Vagina (tissue), 2 donors: ENCODE data around the gene ANKRD36B. TPM values are rescaled to one million over a fixed set of nuclear protein-coding genes. Genes with fewer than 3 reads are reported as not detected.
"Not testable (repeated sequence)": the region's sequence is repeated elsewhere in the genome, so short reads cannot be mapped to it uniquely, and the experiment has no call there.

Experiments
- DNase-seq, 2 donors: peaks; one replicate each; pipeline ENCODE4 v3.0.0-alpha.2; 2017; ENCODE audit errors: extremely low spot score in 2 of 2
- H3K27ac ChIP-seq: fragments of 200-600 bp; sonication (generic); one replicate; pipeline ENCODE4 v1.5.1; 2019
- H3K27me3 ChIP-seq: fragments of 200-600 bp; sonication (generic); one replicate; pipeline ENCODE4 v1.5.1; 2019
- H3K36me3 ChIP-seq, 2 donors: fragments of 200-600 bp; sonication (generic); one replicate each; pipeline ENCODE4 v1.5.1; 2017 to 2019
- H3K4me1 ChIP-seq: fragments of 200-600 bp; sonication (generic); one replicate; pipeline ENCODE4 v1.5.1; 2019
- H3K4me3 ChIP-seq, 2 donors: fragments of 200-600 bp; sonication (generic); 1 replicate in 1 of 2; 2 replicates in 1 of 2; pipeline ENCODE4 v1.5.1; 2016 to 2019
- H3K9me3 ChIP-seq: fragments of 200-600 bp; sonication (generic); one replicate; pipeline ENCODE4 v1.5.1; 2019
- POLR2A ChIP-seq, 2 donors: fragments of 450-650 bp; IDR thresholded peaks; one replicate each; pipeline ENCODE4 v1.6.1; 2017; ENCODE audit warnings: antibody characterized with exemption in 2 of 2, mild to moderate bottlenecking in 2 of 2, moderate library complexity in 2 of 2
- POLR2AphosphoS5 ChIP-seq, 2 donors: sonication (generic); formaldehyde crosslinking; IDR thresholded peaks; one replicate each; pipeline ENCODE4 v1.9.0; 2017; ENCODE audit warnings: antibody characterized with exemption in 2 of 2, mild to moderate bottlenecking in 2 of 2, low read depth in 1 of 2; ENCODE audit not compliant: insufficient read depth in 1 of 2
- intact Hi-C: fragments of 100-400 bp; cut with DNase I; formaldehyde crosslinking; loops from one replicate; pipeline ENCODE4 v1.15.1; 2023
- total RNA-seq: library from RNA; depleted of rRNA; stranded (reverse); fragments of >200 nt; gene quantifications from one replicate; pipeline ENCODE4 v1.2.3, GENCODE V29; 2016
- TF ChIP-seq, protein P1 (sequence below), 3 experiments: fragments of 450-650 bp in 2 of 3; fragments of 200-600 bp in 1 of 3; sonication (generic) in 1 of 3; IDR thresholded peaks; one replicate each; pipeline ENCODE4 v1.5.1; 2017 to 2019; ENCODE audit warnings: antibody characterized with exemption in 3 of 3, mild to moderate bottlenecking in 2 of 3, moderate library complexity in 2 of 3

Gene ANKRD36B
- total RNA-seq, result 53.0 TPM

DNA sequence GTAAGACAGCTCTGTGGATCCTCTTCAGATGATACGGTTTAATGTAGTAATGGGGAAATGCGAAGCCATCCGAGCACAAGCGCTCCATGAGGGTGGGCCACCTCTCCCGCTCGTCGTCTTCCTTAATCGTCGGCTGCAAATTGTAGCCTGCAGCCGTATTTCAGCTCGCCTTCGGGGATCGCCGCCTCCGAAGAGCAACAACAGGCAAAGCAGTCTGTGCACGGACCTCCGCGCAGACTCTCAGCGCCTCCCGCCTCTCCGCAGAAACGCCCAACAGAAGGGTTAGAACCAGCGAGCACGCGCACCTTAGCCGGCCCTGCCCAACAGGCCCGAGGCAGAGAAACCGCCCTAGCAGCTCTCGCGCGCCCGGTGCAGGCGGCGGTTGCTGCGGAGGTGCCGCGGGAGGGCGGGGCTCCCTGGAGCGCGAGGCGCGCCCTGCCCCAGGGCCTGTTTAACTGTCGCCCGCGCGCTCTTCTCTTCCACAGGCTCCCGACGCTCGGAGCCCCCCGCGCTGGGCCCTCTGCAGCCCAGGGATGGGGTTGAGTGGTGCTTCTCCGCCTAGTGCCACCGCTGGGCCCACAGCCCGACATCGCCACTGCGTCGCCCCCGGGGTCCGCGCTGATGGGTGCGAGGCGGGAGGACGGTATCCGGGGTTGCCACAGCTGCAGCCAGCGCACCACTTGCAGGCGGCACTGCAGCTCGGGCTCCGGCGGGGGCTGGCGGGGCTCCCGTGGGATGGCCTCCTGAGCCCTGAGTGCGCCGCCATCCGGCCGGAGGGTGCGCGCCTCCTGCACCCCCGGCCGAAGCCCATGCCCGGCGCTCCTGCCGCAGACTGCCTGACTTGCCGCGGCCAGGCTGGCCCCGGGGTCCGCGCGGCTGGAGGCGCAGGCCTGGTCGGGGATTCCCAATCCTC lies at the start of gene ANKRD36B:
Gene ANKRD36B (minus strand): TSS at position 280 of the 913 bp plus-strand sequence. CDS start 192 bp downstream, at position 88.
- intact Hi-C loops, result loop anchor here (5.0 kb wide), 1 partner anchor 107 kb away; no protein-coding TSS in a partner anchor

GRCh38 chr2:97626049-97626430 lies 36.4 kb upstream of the ANKRD36B start:
- intact Hi-C loops, H3K4me3 ChIP-seq, H3K4me1 ChIP-seq, H3K36me3 ChIP-seq, H3K27me3 ChIP-seq, DNase-seq, H3K9me3 ChIP-seq, H3K27ac ChIP-seq: not testable (repeated sequence)

More for the DNA sequence above, at the start of gene ANKRD36B:
- not testable (repeated sequence) for H3K36me3 ChIP-seq, H3K27me3 ChIP-seq, H3K9me3 ChIP-seq, H3K4me1 ChIP-seq
- H3K27ac ChIP-seq, result peak within 1 kb of the TSS; percentile 95
- peak within 1 kb of the TSS; percentile 60 to 78 for H3K4me3 ChIP-seq
- TF ChIP-seq POLR2AphosphoS5 (IDR thresholded peaks at IDR 0.05; ENCODE audit: insufficient read depth in 1 of 2, low read depth in 1 of 2) (peak in 1 of 2 donors; percentile 59), POLR2A (IDR thresholded peaks at IDR 0.05) (peak in 1 of 2 donors; percentile 28)
- peak in 1 of 2 donors; percentile 85 for DNase-seq

- H3K4me1 ChIP-seq, H3K4me3 ChIP-seq, H3K27ac ChIP-seq, H3K9me3 ChIP-seq, H3K36me3 ChIP-seq, DNase-seq, H3K27me3 ChIP-seq, intact Hi-C loops: not testable (repeated sequence)
These were observed 35.8 kb upstream of the ANKRD36B start for GRCh38 chr2:97625354-97626048.

GRCh38 chr2:97622976-97623375 lies 33.3 kb upstream of the ANKRD36B start:
- H3K9me3 ChIP-seq, H3K27ac ChIP-seq, H3K36me3 ChIP-seq, intact Hi-C loops, H3K4me3 ChIP-seq, DNase-seq, H3K27me3 ChIP-seq, H3K4me1 ChIP-seq: not testable (repeated sequence)

GRCh38 chr2:97620492-97620891 lies 30.8 kb upstream of the ANKRD36B start:
- H3K27me3 ChIP-seq, H3K4me1 ChIP-seq, H3K4me3 ChIP-seq, H3K36me3 ChIP-seq, intact Hi-C loops, H3K9me3 ChIP-seq, H3K27ac ChIP-seq, DNase-seq: not testable (repeated sequence)

GRCh38 chr2:97618939-97619827 lies 29.5 kb upstream of the ANKRD36B start:
- H3K4me1 ChIP-seq, intact Hi-C loops, DNase-seq, H3K36me3 ChIP-seq, H3K4me3 ChIP-seq, H3K9me3 ChIP-seq, H3K27ac ChIP-seq, H3K27me3 ChIP-seq: not testable (repeated sequence)

GRCh38 chr2:97617911-97618310 lies 28.2 kb upstream of the ANKRD36B start:
- no peaks in the 10 kb centered on the region for H3K4me1 ChIP-seq
- intact Hi-C loops, result no loop called here
- no peaks in the 10 kb centered on the region for H3K27me3 ChIP-seq
- H3K4me3 ChIP-seq, result no peak overlapping the region
- DNase-seq, result no peak
- H3K36me3 ChIP-seq, result no peaks in the 10 kb centered on the region
- no peak overlapping the region for H3K27ac ChIP-seq
- H3K9me3 ChIP-seq, result no peaks in the 10 kb centered on the region
- TF ChIP-seq POLR2A (IDR thresholded peaks at IDR 0.05) (no peak), POLR2AphosphoS5 (IDR thresholded peaks at IDR 0.05; ENCODE audit: insufficient read depth in 1 of 2, low read depth in 1 of 2) (no peak)
- TF ChIP-seq, protein P1, sequence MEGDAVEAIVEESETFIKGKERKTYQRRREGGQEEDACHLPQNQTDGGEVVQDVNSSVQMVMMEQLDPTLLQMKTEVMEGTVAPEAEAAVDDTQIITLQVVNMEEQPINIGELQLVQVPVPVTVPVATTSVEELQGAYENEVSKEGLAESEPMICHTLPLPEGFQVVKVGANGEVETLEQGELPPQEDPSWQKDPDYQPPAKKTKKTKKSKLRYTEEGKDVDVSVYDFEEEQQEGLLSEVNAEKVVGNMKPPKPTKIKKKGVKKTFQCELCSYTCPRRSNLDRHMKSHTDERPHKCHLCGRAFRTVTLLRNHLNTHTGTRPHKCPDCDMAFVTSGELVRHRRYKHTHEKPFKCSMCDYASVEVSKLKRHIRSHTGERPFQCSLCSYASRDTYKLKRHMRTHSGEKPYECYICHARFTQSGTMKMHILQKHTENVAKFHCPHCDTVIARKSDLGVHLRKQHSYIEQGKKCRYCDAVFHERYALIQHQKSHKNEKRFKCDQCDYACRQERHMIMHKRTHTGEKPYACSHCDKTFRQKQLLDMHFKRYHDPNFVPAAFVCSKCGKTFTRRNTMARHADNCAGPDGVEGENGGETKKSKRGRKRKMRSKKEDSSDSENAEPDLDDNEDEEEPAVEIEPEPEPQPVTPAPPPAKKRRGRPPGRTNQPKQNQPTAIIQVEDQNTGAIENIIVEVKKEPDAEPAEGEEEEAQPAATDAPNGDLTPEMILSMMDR (IDR thresholded peaks at IDR 0.05), result no peak

DNA sequence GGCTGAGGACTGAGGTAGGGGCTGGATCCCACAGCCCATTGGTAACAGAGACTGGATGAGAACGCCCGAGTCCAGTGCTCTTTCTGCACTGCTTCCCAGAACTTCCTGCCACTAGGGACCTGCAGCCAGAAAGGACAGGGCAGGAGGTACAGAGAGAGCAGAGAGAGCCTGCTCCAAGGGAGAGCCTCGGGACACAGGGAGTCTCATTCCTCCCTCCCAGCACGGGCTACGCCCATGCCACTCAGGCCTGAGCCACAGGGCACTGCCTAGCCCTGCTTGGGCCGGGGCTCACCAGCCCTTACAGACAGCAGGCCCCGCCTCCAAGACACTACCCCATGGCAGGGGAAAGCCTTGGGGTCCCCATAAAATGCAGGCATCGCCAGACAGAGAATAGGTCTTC lies 26.1 kb upstream of the ANKRD36B start:
- intact Hi-C loops, H3K27me3 ChIP-seq, H3K36me3 ChIP-seq, H3K9me3 ChIP-seq, H3K27ac ChIP-seq, DNase-seq, H3K4me3 ChIP-seq, H3K4me1 ChIP-seq: not testable (repeated sequence)

DNA sequence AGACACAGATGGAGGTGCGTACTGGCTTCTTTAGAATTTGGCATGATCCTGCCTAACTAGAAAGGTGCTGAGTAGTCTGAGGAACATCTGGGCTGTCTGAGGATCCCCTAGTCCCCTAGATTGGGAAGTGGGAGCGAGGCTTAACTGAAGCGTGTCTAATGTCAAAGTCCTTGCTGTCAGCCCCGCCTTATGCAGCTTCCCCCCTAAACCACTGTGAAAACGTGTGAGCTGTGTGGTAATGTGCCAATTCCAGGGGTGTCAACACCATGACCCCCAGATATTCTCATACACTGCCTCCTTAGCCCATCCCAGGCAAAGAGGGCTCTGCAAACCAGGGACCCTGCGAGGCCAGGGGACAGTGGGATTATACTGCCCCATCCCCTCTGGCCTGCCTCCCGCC lies 22.2 kb upstream of the ANKRD36B start:
- H3K9me3 ChIP-seq, H3K4me3 ChIP-seq, DNase-seq, H3K27me3 ChIP-seq, H3K36me3 ChIP-seq, intact Hi-C loops, H3K27ac ChIP-seq, H3K4me1 ChIP-seq: not testable (repeated sequence)

- H3K9me3 ChIP-seq, H3K27me3 ChIP-seq, H3K4me3 ChIP-seq, intact Hi-C loops, H3K36me3 ChIP-seq, DNase-seq, H3K27ac ChIP-seq, H3K4me1 ChIP-seq: not testable (repeated sequence)
These were observed 19.1 kb upstream of the ANKRD36B start for GRCh38 chr2:97608745-97609144.
